SK-N-SH treated with all-trans-retinoic acid at 6 μM for 48 hours (cell line): ENCODE measurements around the gene ABHD4.

ENCODE experiments used
- ARNTL ChIP-seq: fragments of 450-650 bp; formaldehyde crosslinking; IDR thresholded peaks from 2 replicates; pipeline ENCODE4 v1.5.0; 2020; ENCODE audit warnings: low read depth, mild to moderate bottlenecking, moderate library complexity, borderline replicate concordance
- CREB5 ChIP-seq: fragments of 250-450 bp; sonication (Bioruptor Pico); IDR thresholded peaks from 2 replicates; pipeline ENCODE4 v1.5.1; 2020; ENCODE audit warnings: low read depth, mild to moderate bottlenecking, moderate library complexity
- CSDC2 ChIP-seq: fragments of 250-450 bp; sonication (Bioruptor Pico); IDR thresholded peaks from 2 replicates; pipeline ENCODE4 v1.5.0; 2020; ENCODE audit warnings: mild to moderate bottlenecking, moderate library complexity
- PATZ1 ChIP-seq: fragments of 250-450 bp; sonication (Bioruptor Pico); IDR thresholded peaks from 2 replicates; pipeline ENCODE4 v1.8.0; 2020; ENCODE audit warnings: mild to moderate bottlenecking, moderate library complexity, borderline replicate concordance
- PPARA ChIP-seq: fragments of 250-450 bp; sonication (Bioruptor Pico); IDR thresholded peaks from 2 replicates; pipeline ENCODE4 v1.5.0; 2020; ENCODE audit warnings: mild to moderate bottlenecking, borderline replicate concordance
- RARB ChIP-seq: fragments of 250-450 bp; sonication (Bioruptor Pico); IDR thresholded peaks from 2 replicates; pipeline ENCODE4 v1.8.0; 2021; ENCODE audit warnings: mild to moderate bottlenecking, moderate library complexity
- SNAI2 ChIP-seq: fragments of 250-450 bp; sonication (Bioruptor Pico); IDR thresholded peaks from 2 replicates; pipeline ENCODE4 v1.5.0; 2020; ENCODE audit warnings: mild to moderate bottlenecking, moderate library complexity
- TOX ChIP-seq: fragments of 250-450 bp; sonication (Bioruptor Pico); IDR thresholded peaks from 2 replicates; pipeline ENCODE4 v1.8.0; 2021; ENCODE audit warnings: mild to moderate bottlenecking, moderate library complexity, borderline replicate concordance
- ZC3H10 ChIP-seq: fragments of 250-450 bp; sonication (Bioruptor Pico); IDR thresholded peaks from 2 replicates; pipeline ENCODE4 v1.5.1; 2021; ENCODE audit warnings: mild to moderate bottlenecking, moderate library complexity
- ZFP3 ChIP-seq: fragments of 250-450 bp; sonication (Bioruptor Pico); IDR thresholded peaks from 2 replicates; pipeline ENCODE4 v1.5.0; 2020; ENCODE audit warnings: mild to moderate bottlenecking, moderate library complexity
- ZNF565 ChIP-seq: fragments of 450-650 bp; formaldehyde crosslinking; conservative IDR thresholded peaks from 2 replicates; pipeline ENCODE4 v1.5.0; 2020; ENCODE audit warnings: low read depth, mild to moderate bottlenecking, moderate library complexity
- ZNF70 ChIP-seq: fragments of 450-650 bp; formaldehyde crosslinking; IDR thresholded peaks from 2 replicates; pipeline ENCODE4 v1.5.0; 2020; ENCODE audit warnings: mild to moderate bottlenecking, moderate library complexity

DNA sequence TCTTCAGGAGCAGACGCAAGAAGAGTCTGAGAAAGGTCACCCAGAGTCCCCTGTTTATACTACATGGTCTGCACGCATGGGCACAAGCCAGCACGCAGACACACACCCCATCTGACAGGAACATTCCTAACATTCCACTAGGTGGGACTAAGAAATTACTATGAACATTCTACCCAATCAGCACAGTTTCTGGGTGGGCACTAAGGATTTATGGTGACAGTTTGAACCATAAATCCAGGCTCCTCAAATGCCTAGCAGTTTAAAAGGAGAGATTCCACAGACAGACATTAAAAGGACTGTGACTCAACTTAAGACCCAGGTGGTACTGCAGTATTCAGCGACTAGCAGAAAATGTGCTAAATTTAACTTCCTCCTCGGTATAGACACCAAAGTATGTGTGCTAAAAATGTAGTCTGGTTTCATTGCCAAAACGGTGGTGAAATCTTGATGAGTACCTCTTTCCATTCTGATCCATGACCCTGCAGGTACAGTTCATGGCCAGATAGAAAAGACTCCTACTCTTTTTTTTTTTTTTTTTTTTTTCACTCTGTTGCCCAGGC, 16.2 kb downstream of the ABHD4 start:
- no peak for TF ChIP-seq PATZ1 (CRISPR knock-in tag)
- no peak for TF ChIP-seq PPARA
- TF ChIP-seq ARNTL (CRISPR knock-in tag) = no peak
- no peak for TF ChIP-seq CSDC2 (CRISPR knock-in tag)
- TF ChIP-seq ZNF70 (CRISPR knock-in tag) = no peak
- no peak for TF ChIP-seq RARB
- TF ChIP-seq ZFP3 = no peak
- peak; percentile 23; the same call in 1 of the 2 replicates for TF ChIP-seq CREB5 (CRISPR knock-in tag)
- TF ChIP-seq TOX (CRISPR knock-in tag) = no peak
- TF ChIP-seq SNAI2 (CRISPR knock-in tag) = no peak
- no peak for TF ChIP-seq ZC3H10 (CRISPR knock-in tag)
- TF ChIP-seq ZNF565 = no peak
